ENCODE measurements around the gene BICC1. TPM values are rescaled to one million over a fixed set of nuclear protein-coding genes. Genes with fewer than 3 reads are reported as not detected.

BICC1 gene
- total RNA-seq (2022; extraction: Qiagen RNA extraction; ENCODE audit: low read depth), result 22.5 to 32.9 TPM (median 28.8 TPM) in 5 replicates

GRCh38 chr10:58512491-58513187 is at the start of gene BICC1:
BICC1 (plus strand) TSS chr10:58512872; CDS start chr10:58513144, 272 bp downstream.

Other genes starting within 250 kb of the BICC1 start
- 2.0 to 3.4 TPM (median 3.0 TPM) in 5 replicates for gene IPMK, start 245.0 kb upstream of the BICC1 start, total RNA-seq (2022; extraction: Qiagen RNA extraction; ENCODE audit: low read depth)
- 38.8 to 58.7 TPM (median 57.3 TPM) in 5 replicates for gene CISD1, start 243.7 kb upstream of the BICC1 start, total RNA-seq (2022; extraction: Qiagen RNA extraction; ENCODE audit: low read depth)
- gene UBE2D1, start 177.9 kb upstream of the BICC1 start, total RNA-seq (2022; extraction: Qiagen RNA extraction; ENCODE audit: low read depth), result 14.3 to 30.3 TPM (median 23.6 TPM) in 5 replicates
- 74.8 to 86.4 TPM (median 84.7 TPM) in 5 replicates for gene TFAM, start 127.5 kb upstream of the BICC1 start, total RNA-seq (2022; extraction: Qiagen RNA extraction; ENCODE audit: low read depth)